Measurements from ENCODE around the gene YIPF2. TPM values are rescaled to one million over a fixed set of nuclear protein-coding genes. Genes with fewer than 3 reads are reported as not detected.
A peak's percentile ranks its signal among the peaks of the same experiment; 100 is the strongest.
"Not testable (repeated sequence)": the region's sequence is repeated elsewhere in the genome, so short reads cannot be mapped to it uniquely, and the experiment has no call there.

Gene YIPF2
- total RNA-seq, 1 donor from 2014 or later, result 23.0 TPM

GRCh38 chr19:10963865-10964264, 35.4 kb upstream of the YIPF2 start:
- peaks cover 58% of the 10 kb centered on the region for H3K4me1 Mint-ChIP-seq
- intact Hi-C loops (cut with micrococcal nuclease), result loop anchor here (5.0 kb wide), 1 partner anchor 37 kb away; the partner anchor contains the start of genes TIMM29 and YIPF2
- CTCF ChIA-PET, result interaction anchor here (0.8 kb wide), 1 partner anchor 27 kb away, joined by 5 read pairs; no protein-coding TSS in a partner anchor
- peaks cover 5% of the 10 kb centered on the region for H3K36me3 Mint-ChIP-seq (ENCODE audit: low read depth)
- no peak for TF ChIP-seq CTCF (IDR thresholded peaks at IDR 0.05)
- no peaks in the 10 kb centered on the region for H3K9me3 Mint-ChIP-seq
- DNase-seq, result no peak
- POLR2A ChIA-PET, result interaction anchor here (0.6 kb wide), 1 partner anchor 18 kb away, joined by 3 read pairs; no protein-coding TSS in a partner anchor
- no peak for ATAC-seq (ENCODE audit: low read depth)
- H3K27me3 Mint-ChIP-seq, result no peaks in the 10 kb centered on the region
- peak overlapping the region; percentile 7 for H3K27ac Mint-ChIP-seq
- H3K4me3 Mint-ChIP-seq, result no peak overlapping the region

GRCh38 chr19:10962863-10963262, 34.4 kb upstream of the YIPF2 start:
- Mint-ChIP-seq H3K9me3 (no peaks in the 10 kb centered on the region), H3K4me1 (peaks cover 48% of the 10 kb centered on the region), H3K27me3 (no peaks in the 10 kb centered on the region), H3K36me3 (ENCODE audit: low read depth) (peaks cover 5% of the 10 kb centered on the region), H3K4me3 (peak overlapping the region; percentile 93), H3K27ac (peak overlapping the region; percentile 59)
- intact Hi-C loops (cut with micrococcal nuclease), result loop anchor here (5.0 kb wide), 1 partner anchor 36 kb away; the partner anchor contains the start of genes TIMM29 and YIPF2
- no peak for DNase-seq
- no peak for ATAC-seq (ENCODE audit: low read depth)
- ChIA-PET POLR2A (interaction anchor here (0.6 to 0.7 kb wide), 2 partner anchors 10 to 31 kb away, joined by 4 read pairs; no protein-coding TSS in a partner anchor), CTCF (interaction anchor here (0.8 kb wide), 1 partner anchor 26 kb away, joined by 5 read pairs; no protein-coding TSS in a partner anchor)
- TF ChIP-seq CTCF (IDR thresholded peaks at IDR 0.05), result no peak

- Mint-ChIP-seq H3K27ac (peak overlapping the region; percentile 84), H3K4me3 (peak overlapping the region; percentile 93), H3K4me1 (peaks cover 40% of the 10 kb centered on the region), H3K9me3 (no peaks in the 10 kb centered on the region), H3K36me3 (ENCODE audit: low read depth) (peaks cover 5% of the 10 kb centered on the region), H3K27me3 (no peaks in the 10 kb centered on the region)
- DNase-seq (peak; percentile 74), ATAC-seq (ENCODE audit: low read depth) (peak; percentile 48)
- TF ChIP-seq CTCF (IDR thresholded peaks at IDR 0.05), result no peak
- ChIA-PET CTCF (no interaction called here), POLR2A (interaction anchor here (0.6 to 1.9 kb wide), 10 partner anchors 10 to 805 kb away, joined by 3 to 12 read pairs (median 3); partner anchors contain the start of gene TMED1)
- intact Hi-C loops (cut with micrococcal nuclease), result loop anchor here (1.0 to 5.0 kb wide), 4 partner anchors 18 to 134 kb away; partner anchors contain the start of genes TIMM29 and YIPF2
Measured at GRCh38 chr19:10961073-10961860, 32.8 kb upstream of the YIPF2 start.

- ATAC-seq (ENCODE audit: low read depth) (peak; percentile 87), DNase-seq (peak; percentile 99)
- Mint-ChIP-seq H3K4me3 (peak within 1 kb of the TSS; percentile 93), H3K4me1 (peaks cover 35% of the 10 kb centered on the region), H3K27me3 (no peaks in the 10 kb centered on the region), H3K9me3 (no peaks in the 10 kb centered on the region), H3K27ac (peak within 1 kb of the TSS; percentile 87), H3K36me3 (ENCODE audit: low read depth) (peaks cover 5% of the 10 kb centered on the region)
- POLR2A ChIA-PET, result interaction anchor here (1.0 to 1.9 kb wide), 7 partner anchors 11 to 125 kb away, joined by 3 to 12 read pairs (median 4); partner anchors contain the start of gene TMED1
- CTCF ChIA-PET, result no interaction called here
- TF ChIP-seq CTCF (IDR thresholded peaks at IDR 0.05), result no peak
- intact Hi-C loops (cut with micrococcal nuclease), result loop anchor here (1.0 to 5.0 kb wide), 5 partner anchors 18 to 135 kb away; partner anchors contain the start of genes TIMM29, TMED1 and YIPF2
Measured at GRCh38 chr19:10960314-10961072, 32.1 kb upstream of the YIPF2 start, which contains the start of gene SMARCA4. TSS of gene SMARCA4 (plus strand) at chr19:10961030. CDS start at chr19:10984152, 23,122 bp downstream.

- H3K9me3 Mint-ChIP-seq; ATAC-seq (ENCODE audit: low read depth); CTCF ChIA-PET; DNase-seq; H3K27me3 Mint-ChIP-seq; intact Hi-C loops (cut with micrococcal nuclease); H3K36me3 Mint-ChIP-seq (ENCODE audit: low read depth): not testable (repeated sequence)
- Mint-ChIP-seq H3K27ac (peak overlapping the region; percentile 87), H3K4me3 (peak overlapping the region; percentile 87), H3K4me1 (peaks cover 34% of the 10 kb centered on the region)
- POLR2A ChIA-PET, result interaction anchor here (0.5 to 1.9 kb wide), 7 partner anchors 15 to 617 kb away, joined by 3 to 9 read pairs (median 4); no protein-coding TSS in a partner anchor
Measured at GRCh38 chr19:10959277-10959968, 31.0 kb upstream of the YIPF2 start.
